IPS DF 4.7 (cell line): Measurements from ENCODE around the gene EDNRB.
"Not testable (repeated sequence)": the region's sequence is repeated elsewhere in the genome, so short reads cannot be mapped to it uniquely, and the experiment has no call there.

ENCODE experiments used
- DNase-seq: peaks from one replicate; pipeline ENCODE4 v3.0.0-alpha.2; 2013; ENCODE audit warnings: low spot score; ENCODE audit errors: extremely low read depth

The EDNRB gene

DNA sequence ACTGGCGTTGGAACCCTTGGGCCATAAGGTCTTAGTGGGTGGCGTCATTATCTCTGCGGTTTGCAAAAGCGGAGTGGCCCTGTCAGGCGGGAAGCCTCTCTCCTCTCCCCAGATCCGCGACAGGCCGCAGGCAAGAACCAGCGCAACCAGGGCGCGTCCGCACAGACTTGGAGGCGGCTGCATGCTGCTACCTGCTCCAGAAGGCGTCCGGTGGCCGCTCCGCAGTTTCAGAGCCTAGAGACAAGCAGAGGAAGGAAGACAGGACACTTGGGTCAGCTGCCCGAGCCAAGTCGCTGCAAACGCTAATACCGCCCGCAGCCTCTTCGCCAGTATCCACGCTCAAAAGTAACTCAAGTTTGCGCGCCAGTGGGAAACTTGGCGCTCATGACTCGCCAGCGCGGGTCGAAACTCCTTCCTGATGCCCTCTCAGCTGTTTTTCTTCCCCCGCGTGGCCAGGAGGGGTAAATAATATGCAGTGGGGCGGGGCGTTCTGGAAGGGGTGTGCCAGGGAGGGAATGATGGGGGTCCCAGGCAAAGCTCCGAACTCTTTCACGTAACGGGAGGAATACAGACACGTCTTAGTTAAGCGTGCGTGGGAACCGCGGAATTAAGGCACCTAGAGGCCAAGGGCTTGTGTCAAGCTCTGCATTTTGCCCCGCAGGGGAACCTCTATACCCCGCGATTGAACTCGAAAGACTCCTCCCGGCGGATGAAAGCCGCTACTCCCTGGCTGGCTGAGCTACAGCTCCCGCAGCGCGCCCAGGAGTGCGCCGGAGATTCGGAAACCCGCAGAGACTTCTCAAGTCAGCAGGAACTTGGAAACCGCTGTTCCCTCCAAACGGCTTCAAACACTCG lies at the start of gene EDNRB:
Gene EDNRB, minus strand, starts transcription at position 441 of the 855 bp plus-strand sequence. Its CDS starts 258 bp downstream, at position 183.
- DNase-seq = no peak

DNA sequence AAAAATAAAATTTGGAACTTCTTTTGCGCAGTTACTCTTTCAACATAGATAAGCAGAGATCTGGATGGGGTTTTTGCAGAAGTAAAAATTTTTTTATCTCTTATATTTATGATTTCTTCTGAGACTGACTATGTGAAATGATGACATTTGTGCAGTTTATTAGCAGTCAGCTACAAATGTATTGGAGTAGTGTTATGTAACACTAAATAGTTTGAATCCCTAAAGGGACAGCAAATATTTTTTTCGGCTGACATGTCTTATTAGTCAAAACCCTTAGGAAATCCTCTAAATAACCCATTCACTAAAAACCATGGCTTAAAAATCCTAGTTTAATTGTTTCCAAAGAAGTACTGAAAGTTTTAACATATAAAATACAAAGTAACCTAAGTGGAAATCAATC lies 48.0 kb upstream of the EDNRB start:
- DNase-seq = no peak

DNA sequence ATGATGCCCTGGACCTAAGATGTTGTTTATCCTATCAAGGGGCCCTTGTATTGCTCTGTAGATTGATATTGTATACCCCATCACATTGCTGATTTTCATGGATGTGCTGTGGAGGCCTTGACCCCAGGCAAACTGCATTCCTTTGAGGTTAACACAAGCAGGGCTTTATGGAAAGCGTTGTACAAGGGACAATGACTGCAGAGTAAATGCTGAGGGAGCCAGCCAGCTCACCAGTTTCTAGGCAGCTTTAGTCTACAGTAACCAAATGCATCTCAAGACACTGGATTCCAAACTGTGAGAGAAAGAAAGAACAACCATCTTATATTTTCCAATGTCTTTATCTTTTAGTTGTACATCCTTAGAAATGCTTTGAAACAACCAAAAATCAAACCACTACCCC lies 34.1 kb upstream of the EDNRB start:
- DNase-seq = no peak

DNA sequence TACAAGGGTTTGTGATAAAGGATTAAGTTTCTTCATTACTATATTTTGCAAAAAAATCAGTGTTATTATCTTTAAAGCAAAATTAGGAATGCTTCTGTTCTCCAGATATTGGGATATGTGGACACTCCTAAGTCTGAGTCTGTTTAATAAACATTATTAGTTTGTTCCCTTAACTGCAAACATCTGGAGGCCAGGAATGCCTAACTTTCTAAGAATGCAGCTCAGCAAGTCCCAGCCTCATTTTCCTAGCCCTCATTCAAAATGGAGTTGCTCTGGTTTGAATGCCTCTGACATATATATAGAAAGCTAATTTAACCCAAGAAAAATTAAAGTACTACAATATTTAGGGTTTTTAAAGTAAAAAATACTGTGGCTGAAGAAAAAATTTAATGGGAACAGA lies 33.6 kb upstream of the EDNRB start:
- DNase-seq = no peak

DNA sequence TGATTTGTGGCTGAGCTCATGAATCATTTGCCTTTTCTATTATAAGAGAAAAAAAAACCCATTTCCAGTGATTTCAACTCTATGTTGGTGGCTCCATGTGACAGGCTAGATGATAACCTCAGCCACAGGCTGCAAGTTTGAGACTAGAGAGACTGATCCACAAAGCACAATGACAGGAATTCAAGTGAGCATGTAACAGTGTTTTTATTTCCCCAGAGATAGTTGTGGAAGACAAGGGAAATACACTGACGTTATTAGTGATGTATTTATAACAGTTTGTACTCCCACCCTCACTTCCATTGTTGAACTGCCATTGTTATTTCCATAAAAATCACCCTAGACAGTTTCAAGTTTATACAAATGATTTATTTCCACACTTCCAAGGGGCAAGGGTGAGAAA lies 27.9 kb upstream of the EDNRB start:
- no peak for DNase-seq

DNA sequence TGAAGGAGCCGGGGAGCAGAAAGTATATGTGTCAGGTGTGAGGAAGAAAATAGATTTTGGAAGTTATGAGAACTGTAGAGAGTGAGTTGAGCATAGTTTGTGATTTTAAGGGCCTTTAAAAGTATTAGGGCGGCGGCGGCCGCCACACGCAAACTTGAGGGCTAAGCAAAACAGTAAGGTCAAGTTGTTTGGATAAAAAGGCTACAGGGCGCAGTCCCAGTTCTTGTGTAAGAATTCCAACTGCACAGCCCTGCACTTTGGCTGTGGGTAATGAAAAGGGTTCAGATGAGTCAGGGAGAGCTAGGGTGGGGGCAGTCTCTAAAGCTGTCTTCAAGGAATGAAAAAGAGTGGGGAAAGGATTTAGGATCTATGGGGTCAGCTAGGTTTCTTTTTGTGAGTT lies 16.4 kb upstream of the EDNRB start:
- DNase-seq = not testable (repeated sequence)

DNA sequence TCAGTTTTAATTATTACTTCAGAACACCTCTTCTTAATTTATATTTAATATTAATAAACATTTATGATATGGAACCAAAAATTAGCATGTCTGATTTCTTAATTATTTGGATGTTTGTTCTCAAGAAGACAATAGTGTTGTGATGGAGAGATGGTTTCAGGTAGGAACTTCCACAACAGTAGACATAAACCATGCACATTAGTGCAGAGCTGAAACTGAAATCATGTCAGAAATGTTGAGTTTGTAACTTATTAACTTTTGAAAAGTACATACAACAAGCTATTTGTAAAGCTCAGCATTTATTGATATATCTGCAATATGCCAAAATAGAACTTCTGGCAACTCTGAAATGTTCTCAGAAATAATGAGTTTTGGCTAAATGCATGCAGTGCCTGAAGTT lies 11.8 kb upstream of the EDNRB start:
- DNase-seq = no peak

DNA sequence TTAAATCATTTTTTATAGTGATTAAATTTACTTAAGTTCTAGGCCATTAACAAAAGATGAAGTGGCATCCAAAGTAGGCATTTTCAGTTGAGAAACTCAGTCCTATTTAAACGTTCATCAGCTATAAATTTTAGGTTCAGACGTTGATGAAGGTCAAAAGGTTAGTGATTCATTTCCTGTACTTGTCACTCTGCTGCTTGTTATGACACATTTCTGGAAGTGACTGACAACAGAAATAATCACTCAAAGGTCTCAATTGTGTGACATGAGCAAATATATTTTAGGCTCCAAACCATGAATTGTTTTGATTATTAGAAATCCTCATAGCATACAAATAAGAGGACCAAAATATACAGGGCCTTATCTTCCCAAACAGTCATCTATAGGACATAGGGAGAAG lies 10.3 kb upstream of the EDNRB start:
- DNase-seq = no peak

DNA sequence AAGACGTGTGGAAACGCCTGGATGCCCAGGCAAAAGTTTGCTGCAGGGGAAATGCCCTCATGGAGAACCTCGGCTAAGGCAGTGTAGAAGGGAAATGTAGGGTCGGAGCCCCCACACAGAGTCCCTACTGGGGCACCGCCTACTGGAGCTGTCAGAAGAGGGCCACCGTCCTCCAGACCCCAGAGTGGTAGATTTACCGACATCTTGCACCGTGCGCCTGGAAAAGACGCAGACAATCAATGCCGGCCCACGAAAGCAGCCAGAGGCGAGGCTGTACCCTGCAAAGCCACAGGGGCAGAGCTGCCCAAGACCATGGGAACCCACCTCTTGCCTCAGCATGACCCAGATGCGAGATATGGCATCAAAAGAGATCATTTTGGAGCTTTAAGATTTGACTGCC lies 7.0 kb upstream of the EDNRB start:
- no peak for DNase-seq

DNA sequence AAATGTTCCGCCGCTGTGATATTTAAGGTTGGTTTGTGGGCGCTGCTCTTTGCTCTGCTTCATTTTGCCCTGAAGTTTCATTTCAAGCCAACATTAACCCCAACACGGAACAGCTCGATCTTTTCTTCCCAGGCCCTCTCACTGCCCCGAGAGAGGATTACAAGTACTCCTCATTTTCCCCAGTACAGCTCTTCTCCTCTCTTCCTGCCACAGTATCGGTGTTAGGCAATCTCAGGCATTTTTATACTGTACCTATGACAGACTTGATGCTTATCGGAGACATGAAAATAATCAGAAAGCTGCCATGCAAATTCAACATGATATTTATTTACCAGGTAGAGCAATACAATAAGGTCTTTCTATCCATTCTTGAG lies 1.3 kb upstream of the EDNRB start:
- no peak for DNase-seq

DNA sequence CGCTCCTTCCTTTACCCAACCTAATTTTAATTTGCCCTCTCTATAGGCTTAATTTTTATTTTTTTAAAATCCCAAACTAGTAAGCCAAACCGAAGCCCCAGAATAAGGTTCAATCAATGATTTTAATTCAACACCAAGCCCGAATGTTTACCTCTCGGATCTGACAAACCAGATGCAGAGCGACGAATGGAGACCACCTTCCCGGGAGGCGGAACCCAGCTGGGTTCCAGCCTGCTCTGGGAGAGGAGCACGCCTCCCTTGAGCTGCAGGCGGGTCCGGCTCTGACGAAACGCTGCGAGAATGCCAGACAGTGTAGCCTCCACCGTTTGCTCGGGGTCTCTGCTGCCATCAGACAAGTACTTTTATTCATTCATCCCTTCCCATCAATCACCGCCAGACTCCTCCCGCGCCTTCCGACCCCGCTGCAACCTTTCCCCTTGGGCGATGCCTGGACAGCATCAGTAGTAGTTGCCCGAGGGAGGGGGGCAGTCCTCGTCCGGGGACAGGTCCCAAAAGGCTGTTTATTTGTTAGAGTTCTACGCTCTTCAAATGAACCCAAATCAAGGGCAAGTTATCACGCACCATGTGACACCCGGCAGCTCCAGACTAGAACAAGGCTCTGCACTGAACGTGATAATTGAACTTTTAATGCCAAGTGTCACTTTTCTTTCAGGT lies 752 bp upstream of the EDNRB start:
- DNase-seq = no peak

DNA sequence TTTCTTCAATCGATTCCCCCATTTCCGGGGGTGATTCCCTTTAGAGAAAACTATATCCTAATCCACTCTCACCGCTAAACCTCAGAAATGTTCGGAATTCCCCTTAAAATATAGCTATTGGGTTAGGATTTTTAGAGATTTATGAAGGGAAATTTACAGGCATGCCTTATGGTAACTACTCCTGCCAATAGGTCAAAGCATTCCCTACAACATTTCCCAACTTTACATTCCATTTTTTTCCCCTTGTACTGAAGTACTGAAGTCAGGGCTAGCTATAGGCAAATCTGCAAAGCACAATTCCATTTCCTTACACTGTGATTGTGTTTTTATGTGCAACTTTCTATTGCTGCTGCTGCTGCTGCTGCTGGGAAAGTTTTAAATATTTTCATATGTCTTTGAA lies 2.1 kb downstream of the EDNRB start:
- DNase-seq = no peak

DNA sequence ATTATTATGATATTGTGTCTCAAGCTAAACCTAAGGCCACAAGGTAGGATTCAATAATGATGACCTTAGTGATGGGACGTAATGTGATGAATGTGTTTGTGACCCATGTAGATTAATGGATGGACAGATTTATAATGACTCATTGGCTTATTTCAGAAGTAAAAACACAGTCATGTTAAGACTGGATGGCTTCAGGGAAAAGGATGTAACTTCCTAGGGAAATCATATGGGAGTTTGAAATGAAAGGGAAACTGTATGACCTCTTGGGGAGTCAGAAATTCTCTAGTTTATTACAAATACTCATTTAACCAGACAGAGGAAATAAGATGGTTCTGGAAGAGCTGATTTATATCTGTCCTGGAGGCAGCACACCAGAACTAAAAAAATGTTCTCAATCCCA lies 2.9 kb downstream of the EDNRB start:
- no peak for DNase-seq

DNA sequence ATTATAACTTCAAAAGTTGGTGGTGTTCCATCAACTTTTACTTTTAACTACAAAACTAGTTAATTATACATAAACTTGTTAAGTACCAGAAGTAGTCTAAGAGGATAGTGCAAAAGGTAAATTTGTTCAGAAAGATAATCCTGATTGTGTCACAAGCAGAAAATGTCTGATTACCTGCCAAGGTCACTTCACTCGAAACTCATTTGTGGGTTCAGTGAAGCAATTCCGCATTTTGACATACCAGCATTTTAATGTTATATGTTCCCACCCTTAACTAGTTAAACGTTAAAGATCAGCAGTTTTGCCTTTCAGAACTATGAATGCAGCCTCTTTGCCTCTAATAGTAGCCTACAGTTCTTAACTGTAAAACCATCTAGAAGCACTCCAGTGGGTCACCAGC lies 5.6 kb downstream of the EDNRB start:
- no peak for DNase-seq

DNA sequence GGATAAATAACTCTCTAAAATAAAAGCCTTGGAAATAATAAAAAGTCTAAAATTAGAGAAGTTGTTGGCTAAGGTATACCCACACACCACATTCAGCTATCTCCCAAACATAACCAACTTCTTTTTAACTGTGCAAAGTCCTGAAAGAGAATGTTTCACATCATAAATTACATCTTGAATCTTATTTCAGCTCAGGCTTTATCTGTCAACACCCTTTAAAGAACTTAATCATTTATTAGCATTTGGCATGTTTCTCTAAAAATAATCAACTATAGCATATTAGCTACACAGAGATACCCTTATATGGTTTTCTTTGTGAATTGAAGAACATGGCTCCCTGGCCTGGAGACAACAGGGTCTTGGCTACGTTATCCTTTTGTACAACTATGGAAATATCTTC lies 6.9 kb downstream of the EDNRB start:
- DNase-seq = no peak

DNA sequence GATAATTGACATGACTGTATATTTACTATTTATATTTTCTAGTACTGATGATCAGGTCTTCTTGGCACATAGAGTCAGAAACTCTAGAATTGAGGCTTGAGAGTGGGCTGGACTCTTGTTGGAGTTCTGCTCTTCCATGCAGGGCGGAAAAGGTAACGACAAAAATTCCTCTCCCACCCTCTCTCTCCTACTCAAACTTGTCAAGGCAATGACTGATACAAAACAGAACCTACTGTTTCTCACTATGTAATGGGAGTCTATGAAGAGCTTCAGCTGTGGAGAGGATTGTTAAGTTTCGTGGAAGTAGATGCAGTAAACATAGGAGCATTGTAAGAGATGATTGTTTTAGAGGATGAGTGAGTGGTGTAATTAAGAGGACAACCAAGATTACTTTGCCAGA lies 8.8 kb downstream of the EDNRB start:
- no peak for DNase-seq

DNA sequence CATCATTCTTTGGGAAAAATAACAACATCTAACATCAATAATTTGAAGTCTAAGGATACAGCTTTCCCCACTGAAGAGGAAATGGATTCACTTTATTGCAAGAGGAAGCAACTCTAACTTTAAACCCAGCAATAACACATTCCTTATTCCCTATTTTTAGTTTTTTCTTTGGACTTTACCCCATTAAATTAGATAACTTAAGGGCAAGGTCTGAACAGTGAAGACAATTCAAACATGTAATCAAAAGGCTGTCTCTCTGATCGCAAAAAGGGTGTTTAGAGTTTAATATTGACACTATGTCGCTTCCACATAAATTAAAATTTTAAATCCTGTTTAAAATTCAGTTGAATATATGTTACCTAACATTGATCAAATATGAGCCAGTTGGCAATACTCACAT lies 10.1 kb downstream of the EDNRB start:
- no peak for DNase-seq

DNA sequence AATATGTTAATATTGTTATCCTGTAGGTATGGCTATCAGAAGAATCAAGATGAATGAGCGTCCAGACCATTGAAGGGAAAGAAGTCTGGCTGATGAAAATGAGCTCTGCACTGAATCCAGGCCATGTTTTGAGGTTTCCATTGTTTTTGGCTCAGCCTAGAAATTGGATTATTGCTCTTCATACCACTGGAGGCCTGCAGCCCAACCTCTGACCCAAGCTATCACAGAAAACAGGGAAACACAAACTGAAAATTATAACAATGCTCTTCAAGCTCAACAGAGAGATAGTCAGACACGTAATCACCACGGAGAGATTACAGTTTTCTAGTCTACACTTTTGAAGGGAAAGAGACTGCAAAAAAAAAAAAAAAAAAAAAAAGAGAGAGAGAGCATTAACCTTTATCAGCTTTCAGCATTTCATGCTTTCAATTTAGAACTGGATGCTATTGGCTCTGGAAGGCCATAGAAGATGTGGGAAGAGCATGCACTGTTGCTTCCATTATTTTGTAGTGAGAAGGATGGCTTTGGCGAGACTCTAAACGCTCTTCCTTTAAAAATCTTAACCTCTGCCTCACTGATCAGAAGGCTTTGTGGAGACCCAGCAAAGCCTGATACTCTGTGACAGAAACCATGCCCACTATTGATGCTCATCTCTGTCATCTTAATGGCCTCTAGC lies 10.8 kb downstream of the EDNRB start:
- DNase-seq = no peak

DNA sequence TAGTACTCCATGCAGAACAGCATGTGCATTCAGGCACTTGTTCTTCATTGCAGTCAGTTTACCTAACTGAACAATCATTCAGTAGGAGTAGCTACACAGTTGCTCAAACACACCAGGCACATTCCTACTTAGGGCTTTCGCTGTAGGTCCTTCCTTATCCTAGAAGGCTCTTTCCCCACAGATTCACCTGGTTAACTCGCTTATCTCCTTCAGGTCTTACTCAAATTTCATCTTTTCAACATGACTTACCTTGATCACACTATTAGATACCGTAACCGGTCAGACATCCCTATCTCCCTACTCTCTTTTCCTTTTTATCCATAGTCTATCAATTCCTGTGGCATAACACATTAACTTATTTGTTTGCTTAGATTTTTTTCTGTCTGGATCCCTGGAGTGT lies 14.6 kb downstream of the EDNRB start:
- no peak for DNase-seq

DNA sequence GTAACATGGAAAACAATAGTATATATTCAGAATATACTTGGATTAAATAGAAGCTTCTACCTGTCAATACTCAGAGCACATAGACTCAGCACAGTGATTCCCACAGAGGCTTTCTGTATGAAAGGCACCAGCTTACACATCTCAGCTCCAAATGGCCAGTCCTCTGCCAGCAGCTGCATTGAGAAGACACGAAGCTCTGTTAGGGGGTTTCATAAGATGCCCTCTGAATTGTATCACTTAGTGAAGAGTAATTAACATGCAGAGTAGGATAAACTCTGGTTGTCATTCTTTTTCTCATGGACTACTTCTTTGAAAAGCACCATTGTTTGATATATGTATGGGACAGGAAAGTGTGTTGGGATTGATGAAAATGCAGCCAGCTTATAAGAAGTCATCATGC lies 15.2 kb downstream of the EDNRB start:
- no peak for DNase-seq

DNA sequence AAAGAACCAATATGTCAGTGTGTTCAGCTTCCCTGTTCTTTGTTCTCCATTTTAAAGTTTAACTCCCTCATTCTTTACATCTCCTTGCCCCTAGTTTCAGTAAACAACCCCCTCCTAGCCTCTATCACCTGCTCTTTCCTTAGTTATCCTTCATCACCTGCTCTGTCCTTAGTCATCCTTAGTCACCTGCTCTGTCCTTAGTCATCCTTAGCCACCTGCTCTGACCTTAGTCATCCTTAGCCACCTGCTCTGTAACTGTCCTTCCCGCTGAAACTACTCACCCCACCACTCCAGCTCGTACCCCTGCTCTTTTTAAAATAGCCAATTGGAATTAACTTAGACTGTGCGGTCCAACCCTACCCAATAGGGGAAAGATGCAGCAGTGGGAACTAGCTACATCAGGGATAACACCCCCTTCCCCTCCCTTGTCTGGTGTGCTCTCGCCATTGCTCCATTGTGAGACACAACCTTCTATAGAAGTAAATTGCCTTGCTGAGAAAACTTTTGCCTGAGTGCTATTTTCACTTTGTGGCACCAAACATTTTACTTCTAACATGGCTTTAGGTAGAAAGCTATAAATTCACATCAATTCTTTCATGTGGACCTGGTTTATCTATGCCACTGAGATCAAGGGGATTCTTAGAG lies 16.2 kb downstream of the EDNRB start:
- no peak for DNase-seq

DNA sequence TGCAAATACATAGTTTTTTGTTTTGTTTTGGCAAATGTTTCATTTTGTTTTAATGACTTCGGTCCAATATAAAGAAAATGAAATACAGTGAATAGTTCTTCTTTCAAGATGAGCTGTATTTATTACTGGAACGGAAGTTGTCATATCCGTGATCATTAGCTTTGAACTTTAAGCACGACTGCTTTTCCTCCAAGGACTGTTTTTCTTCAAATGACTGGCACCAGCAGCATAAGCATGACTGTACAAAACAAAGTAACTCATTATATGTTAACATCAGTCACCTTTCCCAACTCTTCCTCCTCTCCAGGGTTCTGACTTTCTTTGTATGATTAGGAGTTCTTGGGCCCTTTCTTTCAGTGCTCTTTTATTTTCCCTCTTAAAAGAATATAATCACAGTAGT lies 20.5 kb downstream of the EDNRB start:
- no peak for DNase-seq
